Ishikawa (cell line): ENCODE measurements around the gene PCIF1.

Source experiments
- CEBPB ChIP-seq: IDR thresholded peaks from 2 replicates; pipeline ENCODE4 v1.6.1; 2012
- CREB1 ChIP-seq: IDR thresholded peaks from 2 replicates; pipeline ENCODE4 v1.6.1; 2012; ENCODE audit warnings: low read depth
- EP300 ChIP-seq: IDR thresholded peaks from 2 replicates; pipeline ENCODE4 v1.6.1; 2012; ENCODE audit warnings: borderline replicate concordance
- MAX ChIP-seq: IDR thresholded peaks from 2 replicates; pipeline ENCODE4 v1.6.1; 2012
- RAD21 ChIP-seq: IDR thresholded peaks from 2 replicates; pipeline ENCODE4 v1.6.1; 2012; ENCODE audit warnings: low read depth
- TAF1 ChIP-seq: IDR thresholded peaks from 2 replicates; pipeline ENCODE4 v1.6.1; 2012; ENCODE audit warnings: low read depth, mild to moderate bottlenecking
- TCF12 ChIP-seq: IDR thresholded peaks from 2 replicates; pipeline ENCODE4 v1.6.1; 2012; ENCODE audit warnings: low read depth
- TEAD4 ChIP-seq: IDR thresholded peaks from 2 replicates; pipeline ENCODE4 v1.6.1; 2012
- YY1 ChIP-seq: IDR thresholded peaks from 2 replicates; pipeline ENCODE4 v1.6.1; 2012; ENCODE audit warnings: low read depth
- ZBTB7A ChIP-seq: IDR thresholded peaks from 2 replicates; pipeline ENCODE4 v1.6.1; 2012; ENCODE audit warnings: low read depth
- TF ChIP-seq, protein P1 (sequence below): IDR thresholded peaks from 2 replicates; pipeline ENCODE4 v1.6.1; 2012; ENCODE audit warnings: low read depth, mild to moderate bottlenecking

- TF ChIP-seq EP300 (no peak), MAX (no peak), RAD21 (no peak), ZBTB7A (no peak), TAF1 (no peak), CREB1 (no peak), TCF12 (no peak), TEAD4 (no peak), CEBPB (no peak), YY1 (no peak)
- TF ChIP-seq, protein P1, sequence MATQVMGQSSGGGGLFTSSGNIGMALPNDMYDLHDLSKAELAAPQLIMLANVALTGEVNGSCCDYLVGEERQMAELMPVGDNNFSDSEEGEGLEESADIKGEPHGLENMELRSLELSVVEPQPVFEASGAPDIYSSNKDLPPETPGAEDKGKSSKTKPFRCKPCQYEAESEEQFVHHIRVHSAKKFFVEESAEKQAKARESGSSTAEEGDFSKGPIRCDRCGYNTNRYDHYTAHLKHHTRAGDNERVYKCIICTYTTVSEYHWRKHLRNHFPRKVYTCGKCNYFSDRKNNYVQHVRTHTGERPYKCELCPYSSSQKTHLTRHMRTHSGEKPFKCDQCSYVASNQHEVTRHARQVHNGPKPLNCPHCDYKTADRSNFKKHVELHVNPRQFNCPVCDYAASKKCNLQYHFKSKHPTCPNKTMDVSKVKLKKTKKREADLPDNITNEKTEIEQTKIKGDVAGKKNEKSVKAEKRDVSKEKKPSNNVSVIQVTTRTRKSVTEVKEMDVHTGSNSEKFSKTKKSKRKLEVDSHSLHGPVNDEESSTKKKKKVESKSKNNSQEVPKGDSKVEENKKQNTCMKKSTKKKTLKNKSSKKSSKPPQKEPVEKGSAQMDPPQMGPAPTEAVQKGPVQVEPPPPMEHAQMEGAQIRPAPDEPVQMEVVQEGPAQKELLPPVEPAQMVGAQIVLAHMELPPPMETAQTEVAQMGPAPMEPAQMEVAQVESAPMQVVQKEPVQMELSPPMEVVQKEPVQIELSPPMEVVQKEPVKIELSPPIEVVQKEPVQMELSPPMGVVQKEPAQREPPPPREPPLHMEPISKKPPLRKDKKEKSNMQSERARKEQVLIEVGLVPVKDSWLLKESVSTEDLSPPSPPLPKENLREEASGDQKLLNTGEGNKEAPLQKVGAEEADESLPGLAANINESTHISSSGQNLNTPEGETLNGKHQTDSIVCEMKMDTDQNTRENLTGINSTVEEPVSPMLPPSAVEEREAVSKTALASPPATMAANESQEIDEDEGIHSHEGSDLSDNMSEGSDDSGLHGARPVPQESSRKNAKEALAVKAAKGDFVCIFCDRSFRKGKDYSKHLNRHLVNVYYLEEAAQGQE, result no peak
Observed at GRCh38 chr20:45974896-45975565, 40.5 kb downstream of the PCIF1 start.
